Activated CD4-positive, alpha-beta T cell treated with anti-CD3 and anti-CD28 coated beads for 24 hours (primary cell): Measurements from ENCODE around the gene TUBA4A.
"Not testable (repeated sequence)": the region's sequence is repeated elsewhere in the genome, so short reads cannot be mapped to it uniquely, and the experiment has no call there.

Experiments
- DNase-seq, 2 donors: peaks; one replicate each; pipeline ENCODE4 v3.0.0-alpha.2; 2020; ENCODE audit warnings: low read depth in 2 of 2

Gene TUBA4A

GRCh38 chr2:219210886-219211362 lies 42.8 kb downstream of the TUBA4A start:
- no peak for DNase-seq

GRCh38 chr2:219210196-219210885 lies 43.4 kb downstream of the TUBA4A start:
- DNase-seq = no peak

DNA sequence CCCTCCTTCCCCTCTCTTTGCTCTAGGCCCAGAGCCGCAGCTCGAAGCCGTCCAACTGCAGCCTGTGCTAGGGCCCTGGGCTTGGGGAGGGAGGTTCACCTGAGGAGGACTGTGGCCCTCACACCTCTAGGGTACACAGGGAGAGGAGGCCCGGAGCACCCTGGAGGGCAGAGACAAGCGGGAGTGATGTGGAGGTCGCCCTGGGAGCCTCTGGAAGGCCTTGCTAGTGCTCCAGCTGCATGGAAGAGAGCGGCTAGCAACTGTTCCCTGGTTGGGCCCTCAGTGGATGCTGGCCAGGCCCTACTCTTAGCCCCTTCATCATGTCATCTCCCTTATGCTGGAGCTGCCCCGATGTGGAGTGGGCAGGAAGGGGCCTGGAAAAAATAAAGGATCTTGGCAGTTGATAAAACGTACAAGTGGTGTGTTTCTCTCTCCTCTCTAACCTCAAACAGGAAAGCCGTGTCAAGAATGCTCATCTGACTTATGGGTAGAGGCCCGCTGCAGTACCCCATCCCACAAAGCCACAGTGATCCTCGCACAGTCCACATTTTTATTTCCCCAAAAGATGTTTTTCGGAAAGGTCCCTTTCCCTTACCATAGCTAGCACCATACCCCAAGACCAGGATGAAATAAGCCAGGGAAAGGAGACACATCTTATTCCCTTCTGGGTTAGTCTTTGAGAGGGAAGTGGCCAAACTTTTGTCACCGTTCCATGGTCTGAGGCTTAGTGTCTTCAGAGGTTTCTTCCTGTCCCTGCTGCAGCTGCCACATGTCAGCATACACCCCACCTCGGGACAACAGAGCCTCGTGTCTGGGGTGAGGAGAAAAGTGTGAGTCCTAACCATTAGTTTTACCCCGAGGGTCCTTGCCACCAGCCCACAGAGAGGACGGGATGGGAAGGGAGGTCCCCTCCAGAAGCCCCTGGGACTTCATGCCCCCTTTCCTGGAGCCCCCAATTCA lies 44.2 kb downstream of the TUBA4A start:
- DNase-seq = no peak

DNA sequence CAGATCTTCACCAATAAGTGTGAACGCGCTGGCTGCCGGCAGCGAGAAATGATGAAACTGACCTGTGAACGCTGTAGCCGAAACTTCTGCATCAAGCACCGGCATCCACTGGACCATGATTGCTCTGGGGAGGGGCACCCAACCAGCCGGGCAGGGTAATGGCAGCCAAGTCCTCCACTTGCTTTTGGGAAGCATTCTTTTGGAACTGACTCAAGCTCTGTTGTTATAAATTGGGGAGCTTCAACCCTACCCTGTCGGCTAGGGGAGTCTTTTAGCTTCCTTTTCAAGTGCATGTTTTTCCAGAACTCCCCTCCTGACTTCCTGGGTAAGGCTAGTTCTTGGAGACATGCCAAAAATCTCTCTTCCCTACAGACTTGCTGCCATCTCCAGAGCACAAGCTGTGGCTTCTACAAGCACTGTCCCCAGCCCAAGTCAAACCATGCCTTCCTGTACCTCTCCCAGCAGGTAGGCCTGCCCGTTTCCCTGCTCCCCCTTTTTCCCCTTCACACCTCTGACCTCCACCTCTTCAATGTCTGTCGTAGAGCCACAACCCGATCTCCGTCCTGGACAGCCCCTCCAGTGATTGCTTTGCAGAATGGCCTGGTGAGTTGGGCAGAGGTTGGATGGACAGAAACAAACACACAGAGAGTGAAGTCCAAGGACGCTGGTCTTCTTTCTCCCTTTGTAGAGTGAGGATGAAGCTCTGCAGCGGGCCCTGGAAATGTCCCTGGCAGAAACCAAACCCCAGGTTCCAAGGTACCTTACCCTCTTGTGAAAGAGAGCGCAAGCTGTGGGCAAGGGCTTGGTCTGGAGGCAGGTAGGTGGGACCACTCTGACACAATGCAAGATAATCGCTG lies 45.6 kb downstream of the TUBA4A start:
- DNase-seq = no peak

DNA sequence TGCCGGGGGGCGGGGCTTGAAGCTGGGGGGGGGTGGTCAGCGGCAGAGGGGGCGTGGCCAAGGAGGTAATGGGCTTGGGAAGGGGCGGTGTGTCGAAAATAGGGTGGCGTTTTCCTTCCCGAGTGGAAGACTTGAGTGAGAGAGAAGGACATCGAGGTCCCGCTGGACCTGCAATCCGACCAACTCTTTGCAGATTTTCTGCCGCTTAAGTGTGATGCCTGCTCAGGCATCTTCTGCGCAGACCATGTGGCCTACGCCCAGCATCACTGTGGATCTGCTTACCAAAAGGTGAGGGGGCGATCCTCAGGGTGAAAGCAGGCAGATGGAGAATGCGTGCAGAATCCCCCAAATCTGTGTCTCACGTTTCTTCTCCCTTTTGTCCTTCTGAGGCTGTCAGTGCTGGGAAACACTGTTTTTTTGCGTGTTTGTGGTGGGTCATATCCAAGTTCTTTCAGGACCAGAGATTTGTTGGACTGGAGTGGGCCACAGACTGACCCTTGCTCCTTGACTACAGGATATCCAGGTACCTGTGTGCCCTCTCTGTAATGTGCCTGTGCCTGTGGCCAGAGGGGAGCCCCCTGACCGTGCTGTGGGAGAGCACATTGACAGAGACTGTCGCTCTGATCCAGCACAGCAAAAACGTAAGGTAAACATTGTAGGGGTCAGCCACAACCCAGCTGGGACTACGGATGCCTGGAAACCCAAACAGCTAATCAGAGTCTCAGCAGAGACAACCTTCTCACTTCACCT lies 46.4 kb downstream of the TUBA4A start:
- no peak for DNase-seq

DNA sequence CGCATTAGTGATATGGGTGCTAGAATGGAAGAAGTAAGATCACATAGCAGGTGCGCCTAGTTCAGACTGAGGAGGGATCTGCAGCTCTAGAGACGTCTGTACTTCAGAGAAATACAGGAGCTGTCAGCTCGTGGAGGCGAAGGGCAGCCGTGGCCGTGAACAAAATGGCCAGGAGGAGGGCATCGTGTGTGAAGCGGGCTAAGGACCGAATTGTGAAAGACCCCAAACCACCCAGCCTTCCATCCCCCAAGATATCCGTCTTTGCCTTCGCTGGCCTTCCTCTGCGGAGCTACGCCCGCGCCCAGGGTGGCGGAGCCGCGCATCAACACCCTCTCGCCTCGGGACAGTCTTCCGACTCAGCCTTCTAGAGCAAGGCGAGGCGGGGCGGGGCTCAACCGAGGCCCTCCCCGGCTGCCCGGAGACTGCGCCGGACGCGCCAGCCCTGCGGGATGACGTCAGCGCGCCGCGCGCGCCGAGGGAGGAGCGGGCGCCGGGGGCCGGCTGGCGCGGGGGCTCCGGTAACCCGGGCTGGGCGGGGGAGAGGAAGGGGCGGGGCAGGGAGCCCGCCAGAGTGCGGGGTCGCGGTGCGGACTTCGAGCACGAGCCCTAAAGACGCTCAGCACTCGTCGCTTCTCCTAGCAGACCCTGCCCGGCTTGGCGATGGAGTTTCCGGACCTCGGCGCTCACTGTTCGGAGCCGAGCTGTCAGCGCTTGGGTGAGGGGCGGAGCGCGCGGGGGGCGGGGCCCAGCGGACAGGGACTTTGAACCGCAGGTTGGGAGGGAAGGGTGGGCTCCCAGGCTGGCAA lies 47.2 kb downstream of the TUBA4A start, which contains the start of gene ZFAND2B:
Gene ZFAND2B (plus strand): TSS at position 455 of the 806 bp plus-strand sequence. CDS start 206 bp downstream, at position 661.
- peak; percentile 91 to 93 for DNase-seq

GRCh38 chr2:219205981-219206327 lies 47.8 kb downstream of the TUBA4A start:
- DNase-seq = no peak

DNA sequence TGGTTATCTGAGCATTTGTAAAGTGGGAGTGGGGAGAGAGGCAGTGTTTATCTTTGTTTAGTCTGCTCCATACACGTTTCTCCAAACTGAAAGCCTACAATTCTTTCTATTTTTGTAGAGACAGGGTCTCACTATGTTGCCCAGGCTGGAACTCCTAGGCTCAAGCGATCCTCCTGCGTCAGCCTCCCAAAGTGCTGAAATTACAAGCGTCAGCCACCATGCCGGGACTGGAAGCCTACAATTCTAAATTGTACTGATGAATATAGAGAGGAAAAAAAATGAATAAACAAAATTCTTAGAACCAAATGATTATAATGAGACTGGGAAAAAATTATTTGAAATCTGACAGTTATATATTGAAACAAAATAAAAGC lies 48.6 kb downstream of the TUBA4A start:
- DNase-seq = no peak

GRCh38 chr2:219204425-219205164 lies 49.1 kb downstream of the TUBA4A start:
- DNase-seq = no peak

- not testable (repeated sequence) for DNase-seq
Measured at GRCh38 chr2:219201331-219201730, 52.4 kb downstream of the TUBA4A start.

- DNase-seq = not testable (repeated sequence)
Measured at GRCh38 chr2:219200502-219201326, 53.0 kb downstream of the TUBA4A start.
